Lower leg skin (tissue), 3 donors: Measurements from ENCODE around the gene EIF2B4.

Source experiments
- CTCF ChIP-seq, 3 donors: fragments of 450-650 bp; IDR thresholded peaks; one replicate each; pipeline ENCODE4 v1.5.1; 2016; ENCODE audit warnings: antibody characterized with exemption in 3 of 3, mild to moderate bottlenecking in 3 of 3, moderate library complexity in 2 of 3
- POLR2A ChIP-seq, 2 donors: fragments of 450-650 bp; IDR thresholded peaks; one replicate each; pipeline ENCODE4 v1.6.1; 2016 to 2017; ENCODE audit warnings: antibody characterized with exemption in 2 of 2, mild to moderate bottlenecking in 1 of 2, moderate library complexity in 1 of 2

GRCh38 chr2:27409321-27410073, 39.4 kb upstream of the EIF2B4 start, which contains the start of gene PPM1G:
- TF ChIP-seq CTCF (IDR thresholded peaks at IDR 0.05) (no peak), POLR2A (IDR thresholded peaks at IDR 0.05) (peak in 1 of 2 donors; percentile 13)
